Subcutaneous abdominal adipose tissue (tissue), 5 donors: ENCODE measurements around the gene TTC24.
A peak's percentile ranks its signal among the peaks of the same experiment; 100 is the strongest.
"Not testable (repeated sequence)": the region's sequence is repeated elsewhere in the genome, so short reads cannot be mapped to it uniquely, and the experiment has no call there.

Experiments
- H3K27ac ChIP-seq: one replicate; pipeline ENCODE4 v1.7.0; 2013; ENCODE audit warnings: low read depth, mild to moderate bottlenecking, inconsistent platforms, low read length, moderate library complexity
- H3K27me3 ChIP-seq, 5 donors: one replicate each; pipeline ENCODE4 v1.7.0; 2013; ENCODE audit warnings: low read length in 5 of 5, inconsistent platforms in 1 of 5; ENCODE audit not compliant: control insufficient read depth in 5 of 5, insufficient read depth in 4 of 5
- H3K36me3 ChIP-seq, 5 donors: one replicate each; pipeline ENCODE4 v1.7.0; 2013; ENCODE audit warnings: low read length in 5 of 5; ENCODE audit not compliant: control insufficient read depth in 5 of 5, insufficient read depth in 5 of 5
- H3K4me1 ChIP-seq, 5 donors: one replicate each; pipeline ENCODE4 v1.7.0; 2013; ENCODE audit warnings: low read length in 5 of 5, mild to moderate bottlenecking in 3 of 5, moderate library complexity in 1 of 5; ENCODE audit not compliant: control insufficient read depth in 5 of 5, insufficient read depth in 5 of 5
- H3K4me3 ChIP-seq, 5 donors: one replicate each; pipeline ENCODE4 v1.7.0; 2013; ENCODE audit warnings: low read length in 5 of 5, low read depth in 1 of 5
- H3K9ac ChIP-seq, 5 donors: one replicate each; pipeline ENCODE4 v1.7.0; 2013; ENCODE audit warnings: low read length in 5 of 5, mild to moderate bottlenecking in 4 of 5, moderate library complexity in 3 of 5
- H3K9me3 ChIP-seq, 5 donors: one replicate each; pipeline ENCODE4 v1.7.0; 2013; ENCODE audit warnings: low read length in 5 of 5; ENCODE audit not compliant: control insufficient read depth in 5 of 5
- donor health status: healthy.
- donor health status: healthy.
- donor health status: healthy.
- donor health status: healthy.
- donor health status: healthy.

The TTC24 gene

GRCh38 chr1:156584813-156585212, 5.3 kb downstream of the TTC24 start:
- Histone ChIP-seq H3K9ac (no peak overlapping the region), H3K27me3 (peaks cover 0 to 3% (median 0%) of the 10 kb centered on the region in 5 donors), H3K27ac (no peak overlapping the region), H3K4me1 (peaks cover 0 to 2% (median 0%) of the 10 kb centered on the region in 5 donors), H3K36me3 (no peaks in the 10 kb centered on the region), H3K4me3 (no peak overlapping the region), H3K9me3 (no peaks in the 10 kb centered on the region)

GRCh38 chr1:156586323-156586722, 6.8 kb downstream of the TTC24 start:
- Histone ChIP-seq H3K36me3 (no peaks in the 10 kb centered on the region), H3K27ac (no peak overlapping the region), H3K4me1 (peaks cover 2 to 8% (median 4%) of the 10 kb centered on the region in 5 donors), H3K9ac (no peak overlapping the region), H3K9me3 (no peaks in the 10 kb centered on the region), H3K4me3 (no peak overlapping the region), H3K27me3 (peaks cover 0 to 3% (median 0%) of the 10 kb centered on the region in 5 donors)

GRCh38 chr1:156586892-156587477, 7.5 kb downstream of the TTC24 start:
- Histone ChIP-seq H3K27ac (no peak overlapping the region), H3K9me3 (no peaks in the 10 kb centered on the region), H3K9ac (no peak overlapping the region), H3K36me3 (no peaks in the 10 kb centered on the region), H3K27me3 (peaks cover 0 to 3% (median 0%) of the 10 kb centered on the region in 5 donors), H3K4me1 (peaks cover 2 to 10% (median 9%) of the 10 kb centered on the region in 5 donors), H3K4me3 (no peak overlapping the region)

GRCh38 chr1:156587927-156588326, 8.4 kb downstream of the TTC24 start:
- H3K27ac ChIP-seq, H3K4me3 ChIP-seq, H3K9ac ChIP-seq, H3K9me3 ChIP-seq, H3K36me3 ChIP-seq, H3K27me3 ChIP-seq: not testable (repeated sequence)
- H3K4me1 ChIP-seq: peaks cover 2 to 17% (median 15%) of the 10 kb centered on the region in 5 donors

- Histone ChIP-seq H3K9me3 (no peaks in the 10 kb centered on the region), H3K4me1 (peaks cover 2 to 17% (median 14%) of the 10 kb centered on the region in 5 donors), H3K27ac (no peak overlapping the region), H3K9ac (no peak overlapping the region), H3K36me3 (peaks cover 2 to 16% (median 12%) of the 10 kb centered on the region in 5 donors), H3K27me3 (peaks cover 0 to 3% (median 0%) of the 10 kb centered on the region in 5 donors), H3K4me3 (no peak overlapping the region)
These were observed 10.0 kb downstream of the TTC24 start for GRCh38 chr1:156589546-156589945.

GRCh38 chr1:156590326-156591180, 11.0 kb downstream of the TTC24 start:
- Histone ChIP-seq H3K9me3 (no peaks in the 10 kb centered on the region), H3K27ac (no peak overlapping the region), H3K27me3 (no peaks in the 10 kb centered on the region), H3K36me3 (peaks cover 5 to 26% (median 21%) of the 10 kb centered on the region in 5 donors), H3K4me3 (peak overlapping the region in 3 of 5 donors; percentile 64 to 83 (median 70)), H3K4me1 (peaks cover 2 to 17% (median 14%) of the 10 kb centered on the region in 5 donors), H3K9ac (peak overlapping the region in 4 of 5 donors; percentile 16 to 92 (median 74))

GRCh38 chr1:156591181-156591431, 11.6 kb downstream of the TTC24 start:
- Histone ChIP-seq H3K4me1 (peaks cover 2 to 17% (median 14%) of the 10 kb centered on the region in 5 donors), H3K4me3 (peak overlapping the region; percentile 64 to 94 (median 79)), H3K9ac (peak overlapping the region; percentile 16 to 92 (median 70)), H3K9me3 (no peaks in the 10 kb centered on the region), H3K27me3 (no peaks in the 10 kb centered on the region), H3K27ac (peak overlapping the region; percentile 61), H3K36me3 (peaks cover 5 to 32% (median 26%) of the 10 kb centered on the region in 5 donors)

- no peaks in the 10 kb centered on the region for H3K9me3 ChIP-seq
- H3K9ac ChIP-seq: peak within 1 kb of the TSS; percentile 70 to 96 (median 92)
- peaks cover 2 to 17% (median 14%) of the 10 kb centered on the region in 5 donors for H3K4me1 ChIP-seq
- peaks cover 5 to 37% (median 31%) of the 10 kb centered on the region in 5 donors for H3K36me3 ChIP-seq
- H3K27ac ChIP-seq: peak within 1 kb of the TSS; percentile 61
- H3K27me3 ChIP-seq: no peaks in the 10 kb centered on the region
- H3K4me3 ChIP-seq: peak within 1 kb of the TSS; percentile 64 to 94 (median 83)
These were observed 12.1 kb downstream of the TTC24 start, which contains the start of gene NAXE for GRCh38 chr1:156591432-156592157. TSS of gene NAXE (plus strand) at chr1:156591776. CDS start at chr1:156591805, 29 bp downstream.

- H3K9me3 ChIP-seq: no peaks in the 10 kb centered on the region
- peaks cover 12 to 44% (median 39%) of the 10 kb centered on the region in 5 donors for H3K36me3 ChIP-seq
- H3K27ac ChIP-seq: no peak overlapping the region
- H3K4me1 ChIP-seq: peaks cover 2 to 17% (median 14%) of the 10 kb centered on the region in 5 donors
- H3K9ac ChIP-seq: peak overlapping the region; percentile 70 to 96 (median 92)
- H3K27me3 ChIP-seq: no peaks in the 10 kb centered on the region
- H3K4me3 ChIP-seq: peak overlapping the region; percentile 64 to 94 (median 83)
These were observed 12.8 kb downstream of the TTC24 start for GRCh38 chr1:156592158-156592909.
